AG04449 (cell line): Measurements from ENCODE around the gene EGFLAM.

Experiments
- CTCF ChIA-PET: fragments of 350-600 bp; formaldehyde crosslinking; extraction: SDS; loops from one replicate; lab custom pipeline; 2021; ENCODE audit warnings: antibody characterized with exemption; lab: Yijun Ruan, JAX
- POLR2A ChIA-PET: fragments of 400-600, 350-600 bp; formaldehyde crosslinking; extraction: SDS; loops from one replicate; lab custom pipeline; 2020; ENCODE audit warnings: antibody characterized with exemption, inconsistent platforms; lab: Yijun Ruan, JAX
- DNase-seq: peaks from one replicate; pipeline ENCODE4 v3.0.0-alpha.2; 2010; ENCODE audit warnings: low read depth, low spot score
- H3K4me3 ChIP-seq: 2 replicates; pipeline ENCODE4 v1.5.1; 2011; ENCODE audit warnings: low read depth, mild to moderate bottlenecking, control low read depth, low read length
- TF ChIP-seq, protein P1 (sequence below): IDR thresholded peaks from one replicate; pipeline ENCODE4 v1.5.1; 2011; ENCODE audit warnings: mild to moderate bottlenecking, moderate library complexity, low read length, control low read depth, inconsistent platforms; ENCODE audit not compliant: insufficient read depth; ENCODE audit errors: missing control alignments

The EGFLAM gene

DNA sequence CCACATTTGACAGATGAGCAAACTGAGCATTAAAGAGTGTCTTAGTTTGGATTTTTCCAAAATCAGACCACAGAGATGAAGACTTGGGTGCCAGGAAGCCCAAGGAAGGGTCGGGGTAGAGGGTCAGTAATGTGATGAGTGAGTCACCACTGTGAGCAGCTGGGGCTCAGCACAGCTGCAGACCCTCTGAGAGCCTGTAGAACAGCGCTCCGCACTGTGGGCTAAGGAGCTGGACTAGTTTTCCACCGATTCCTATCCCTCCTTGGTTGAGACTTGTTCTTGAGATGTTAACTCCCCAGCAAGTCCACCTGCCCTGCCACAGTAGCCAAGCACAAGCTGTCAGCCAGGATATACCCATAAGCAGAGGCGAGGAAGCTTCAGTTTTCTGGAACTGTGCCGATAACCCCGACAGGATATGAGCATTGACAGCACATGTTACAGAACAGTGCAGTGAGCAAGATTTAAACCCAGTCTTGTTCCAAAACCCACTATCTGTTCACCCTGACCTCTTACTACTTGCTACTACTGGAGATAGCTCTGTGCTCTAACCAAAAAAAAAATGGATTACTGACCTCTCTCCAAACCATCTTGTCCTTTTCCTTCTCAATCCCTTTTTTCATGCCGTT is 31.8 kb downstream of the EGFLAM start:
- TF ChIP-seq, protein P1, sequence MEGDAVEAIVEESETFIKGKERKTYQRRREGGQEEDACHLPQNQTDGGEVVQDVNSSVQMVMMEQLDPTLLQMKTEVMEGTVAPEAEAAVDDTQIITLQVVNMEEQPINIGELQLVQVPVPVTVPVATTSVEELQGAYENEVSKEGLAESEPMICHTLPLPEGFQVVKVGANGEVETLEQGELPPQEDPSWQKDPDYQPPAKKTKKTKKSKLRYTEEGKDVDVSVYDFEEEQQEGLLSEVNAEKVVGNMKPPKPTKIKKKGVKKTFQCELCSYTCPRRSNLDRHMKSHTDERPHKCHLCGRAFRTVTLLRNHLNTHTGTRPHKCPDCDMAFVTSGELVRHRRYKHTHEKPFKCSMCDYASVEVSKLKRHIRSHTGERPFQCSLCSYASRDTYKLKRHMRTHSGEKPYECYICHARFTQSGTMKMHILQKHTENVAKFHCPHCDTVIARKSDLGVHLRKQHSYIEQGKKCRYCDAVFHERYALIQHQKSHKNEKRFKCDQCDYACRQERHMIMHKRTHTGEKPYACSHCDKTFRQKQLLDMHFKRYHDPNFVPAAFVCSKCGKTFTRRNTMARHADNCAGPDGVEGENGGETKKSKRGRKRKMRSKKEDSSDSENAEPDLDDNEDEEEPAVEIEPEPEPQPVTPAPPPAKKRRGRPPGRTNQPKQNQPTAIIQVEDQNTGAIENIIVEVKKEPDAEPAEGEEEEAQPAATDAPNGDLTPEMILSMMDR: no peak
- ChIA-PET POLR2A (no interaction called here), CTCF (no interaction called here)
- H3K4me3 ChIP-seq: no peak overlapping the region
- DNase-seq: no peak

DNA sequence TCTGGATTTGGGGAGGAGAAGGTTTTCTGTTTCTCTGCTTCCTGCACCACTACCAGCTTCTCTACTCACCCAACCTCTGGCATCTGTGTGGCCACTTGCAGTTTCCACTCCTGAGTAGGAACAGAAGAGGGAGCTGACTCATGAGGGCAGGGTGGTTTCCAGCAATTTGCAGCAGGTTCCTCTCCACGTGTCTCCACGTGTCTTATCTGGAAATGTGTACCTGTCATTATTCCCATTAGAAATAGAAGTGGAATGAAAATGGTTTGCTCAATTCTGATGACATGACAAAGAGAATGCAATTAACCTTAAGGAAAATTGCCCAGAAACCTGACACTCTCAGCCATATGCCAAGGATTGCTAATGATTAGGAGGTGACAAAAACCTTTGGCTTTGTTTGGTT is 33.0 kb downstream of the EGFLAM start:
- H3K4me3 ChIP-seq: no peak overlapping the region
- POLR2A ChIA-PET: no interaction called here
- TF ChIP-seq, protein P1: no peak
- no peak for DNase-seq
- CTCF ChIA-PET: no interaction called here

GRCh38 chr5:38292228-38292627 is 33.9 kb downstream of the EGFLAM start:
- DNase-seq: no peak
- ChIA-PET CTCF (no interaction called here), POLR2A (no interaction called here)
- H3K4me3 ChIP-seq: no peak overlapping the region
- TF ChIP-seq, protein P1: no peak

GRCh38 chr5:38295751-38296150 is 37.4 kb downstream of the EGFLAM start:
- ChIA-PET POLR2A (no interaction called here), CTCF (no interaction called here)
- H3K4me3 ChIP-seq: no peak overlapping the region
- TF ChIP-seq, protein P1: no peak
- DNase-seq: no peak

DNA sequence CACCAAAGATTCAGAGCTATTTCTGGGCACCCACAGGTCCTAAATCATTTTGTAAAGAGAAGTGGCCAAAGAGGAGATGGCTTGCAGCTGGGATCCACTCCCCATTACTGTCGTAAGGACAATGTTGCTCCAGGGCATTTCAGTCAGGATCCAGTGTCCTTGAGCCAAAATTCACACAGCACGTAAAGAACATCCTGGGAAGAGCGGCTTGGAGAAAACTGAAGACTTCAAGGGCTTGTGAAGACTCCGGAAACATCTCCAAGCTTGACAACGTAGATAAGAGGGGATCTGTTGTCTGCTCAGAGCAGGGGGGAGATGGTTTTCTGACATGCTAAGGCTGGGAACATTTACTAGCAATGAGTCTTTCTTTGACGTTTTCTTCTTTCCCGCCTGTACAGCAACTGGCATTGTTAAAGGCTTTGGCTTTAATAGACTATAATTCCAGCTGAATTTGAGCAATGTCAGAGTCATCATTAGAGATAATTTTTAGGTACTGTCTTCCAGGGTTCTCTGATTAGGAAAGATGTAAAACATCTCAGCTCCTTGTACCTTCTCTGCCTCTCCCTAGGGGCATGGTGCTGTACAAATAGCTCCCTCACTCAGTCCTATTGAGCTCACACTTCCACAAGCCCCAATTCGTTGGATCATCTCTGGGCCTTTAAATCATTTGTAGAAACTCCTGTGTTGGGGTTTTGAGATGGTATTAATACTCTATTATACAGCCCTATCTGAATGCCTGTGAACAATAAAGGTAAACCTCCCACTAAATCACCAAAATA is 39.7 kb downstream of the EGFLAM start:
- no peak overlapping the region for H3K4me3 ChIP-seq
- TF ChIP-seq, protein P1: no peak
- DNase-seq: no peak
- ChIA-PET POLR2A (no interaction called here), CTCF (interaction anchor here (1.1 to 1.2 kb wide), 2 partner anchors 9 to 33 kb away, joined by 3 to 5 read pairs; no protein-coding TSS in a partner anchor)

DNA sequence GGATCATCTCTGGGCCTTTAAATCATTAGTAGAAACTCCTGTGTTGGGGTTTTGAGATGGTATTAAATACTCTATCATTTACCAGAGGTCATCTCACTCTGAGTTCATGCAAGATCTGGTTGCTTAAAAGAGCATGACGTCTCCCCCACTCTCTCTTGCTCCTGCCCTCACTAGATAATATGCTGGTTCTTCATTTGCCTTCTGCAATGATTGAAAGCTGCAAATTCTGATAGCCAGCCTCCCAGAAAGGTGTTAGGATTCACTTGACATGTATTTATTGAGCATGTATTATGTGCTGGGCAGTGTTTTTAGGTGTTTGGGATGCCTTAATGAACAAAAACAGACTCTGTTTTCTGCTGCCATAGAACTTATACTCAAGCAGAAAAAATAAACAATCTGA is 41.2 kb downstream of the EGFLAM start:
- TF ChIP-seq, protein P1: no peak
- DNase-seq: no peak
- CTCF ChIA-PET: no interaction called here
- H3K4me3 ChIP-seq: no peak overlapping the region
- POLR2A ChIA-PET: no interaction called here
